Heart right ventricle (tissue), 16 donors: Measurements from ENCODE around the gene PRAMEF7. TPM values are rescaled to one million over a fixed set of nuclear protein-coding genes. Genes with fewer than 3 reads are reported as not detected.
"Not testable (repeated sequence)": the region's sequence is repeated elsewhere in the genome, so short reads cannot be mapped to it uniquely, and the experiment has no call there.

Experiments
- ATAC-seq, 8 donors: fragments of 200-7000 bp; cut with Tn5 transposase; one replicate each; pipeline ENCODE4 v1.9.1; 2020; ENCODE audit warnings: mild to moderate bottlenecking in 8 of 8, moderate library complexity in 8 of 8, moderate number of reproducible peaks in 1 of 8
- DNase-seq, 2 donors: peaks; one replicate each; pipeline ENCODE4 v3.0.0-alpha.2; 2020
- H3K27ac ChIP-seq, 10 donors: fragments of 200-600 bp; sonication (generic) in 2 of 10; one replicate each; pipeline versions ENCODE4 v1.5.0 to v1.8.0; 2020 to 2022; ENCODE audit warnings: mild to moderate bottlenecking in 3 of 10
- H3K27me3 ChIP-seq, 7 donors: fragments of 200-600 bp; one replicate each; pipeline ENCODE4 v1.8.0; 2021 to 2022; ENCODE audit warnings: mild to moderate bottlenecking in 2 of 7
- H3K36me3 ChIP-seq, 9 donors: fragments of 200-600 bp; sonication (generic) in 1 of 9; one replicate each; pipeline versions ENCODE4 v1.5.0 to v1.8.0; 2020 to 2022; ENCODE audit warnings: mild to moderate bottlenecking in 2 of 9
- H3K4me1 ChIP-seq, 9 donors: fragments of 200-600 bp; sonication (generic) in 1 of 9; one replicate each; pipeline versions ENCODE4 v1.5.0 to v1.8.0; 2020 to 2022; ENCODE audit warnings: mild to moderate bottlenecking in 4 of 9
- H3K4me3 ChIP-seq, 10 donors: fragments of 200-600 bp; sonication (generic) in 2 of 10; one replicate each; pipeline versions ENCODE4 v1.5.0 to v1.8.0; 2020 to 2022; ENCODE audit warnings: mild to moderate bottlenecking in 7 of 10, moderate library complexity in 2 of 10
- H3K9me3 ChIP-seq, 11 donors: fragments of 200-600 bp in 10 of 11; sonication (generic) in 2 of 11; one replicate each; pipeline versions ENCODE4 v1.5.0 to v1.8.0; 2013 to 2022; ENCODE audit warnings: mild to moderate bottlenecking in 2 of 11, control low read depth in 1 of 11, moderate library complexity in 1 of 11
- WGBS, 2 donors: extraction: QIAGEN DNeasy Blood & Tissue Kit; methylation state at CpG; one replicate each; pipeline ENCODE4 v1.1.7; 2013; ENCODE audit warnings: inconsistent platforms in 1 of 2; 5-methylcytosine and 5-hydroxymethylcytosine counted together
- intact Hi-C, 10 donors: fragments of 100-400 bp; cut with DNase I; formaldehyde crosslinking; loops; one replicate each; pipeline versions ENCODE4 v1.11.1 to v1.14.2; 2022
- long read RNA-seq, 3 donors: library from polyadenylated mRNA; unstranded; transcript quantifications; one replicate each; pipeline ENCODE4 v2.0.0, GENCODE V29; 2020 to 2021
- polyA plus RNA-seq, 2 donors: library from polyadenylated mRNA; stranded (reverse); fragments of 200-250 nt; gene quantifications; one replicate each; pipeline ENCODE4 v1.2.3, GENCODE V29; 2013
- total RNA-seq, 10 donors: library from RNA; stranded (reverse); fragmentation: NEBNext Ultra II Directional in 3 of 10; extraction: Animal tissue kit (Norgen Biotek cat#: 25700) in 3 of 10; gene quantifications; one replicate each; pipeline versions ENCODE4 v1.2.1 to v1.2.4, GENCODE V29; 2021 to 2023
- donor health status: Arrhythmogenic right ventricular cardiomyopathy.
- donor health status: ischemic (EF 13 %, LVEDD 7.1; RV severe dilation, severe dysfunction).
- donor health status: healthy with polysubstance abuse.
- donor health status: DM: no; HTN: yes; CAD: no.
- donor health status: DM: no; HTN: no; CAD: no.
- donor health status: ischemic (EF 25% LVEDD 6.9; RV normal size, moderate dysfunction).
- donor health status: ischemic (EF 25% LVEDD 5.7; RV mildly dilated, moderate dysfunction).
- donor health status: healthy.
- donor health status: DM: yes; HTN: yes; CAD: no.
- donor health status: Ischemic cardiomyopathy.
- donor health status: ischemic (EF 35%, LVEDD 5.7; RV mildly dilated, moderate dysfunction).
- donor health status: nonischemic (EF 11% LVEDD 7.7; RV severe dilation, severe dysfunction).
- donor health status: DM: yes; HTN: yes; CAD: no.
- donor health status: PGD.
- donor health status: ischemic (EF 29% LVEDD 5.4; RV normal size, mild dysfunction).
- donor health status: nonischemic (EF 23%, LVEDD 6.1; RV moderate dilation, normal function).

PRAMEF7 gene
- total RNA-seq (not detected), polyA plus RNA-seq (not detected)
- long read RNA-seq, donor 1: 0 reads
- long read RNA-seq, donor 2: 0 reads
- long read RNA-seq, donor 3: 0 reads

GRCh38 chr1:12916310-12916709 is at the start of gene PRAMEF7:
Gene PRAMEF7 (plus strand): TSS chr1:12916610. CDS start chr1:12917693, 1,083 bp downstream.
- intact Hi-C loops, H3K27me3 ChIP-seq, H3K4me3 ChIP-seq, ATAC-seq, H3K27ac ChIP-seq, H3K36me3 ChIP-seq, DNase-seq, H3K4me1 ChIP-seq, H3K9me3 ChIP-seq: not testable (repeated sequence)
- WGBS, 2 donors: no CpG with 5 or more reads among the region's 1 CpG

GRCh38 chr1:12878453-12878852 is 38.0 kb upstream of the PRAMEF7 start:
- H3K4me1 ChIP-seq, H3K36me3 ChIP-seq, H3K4me3 ChIP-seq, H3K27ac ChIP-seq, ATAC-seq, H3K9me3 ChIP-seq, H3K27me3 ChIP-seq, intact Hi-C loops, DNase-seq: not testable (repeated sequence)
- 80 to 89% methylated on average over 2 to 3 of the region's 4 CpGs for WGBS, 2 donors

- DNase-seq, H3K9me3 ChIP-seq, H3K27me3 ChIP-seq, H3K36me3 ChIP-seq, H3K4me3 ChIP-seq, H3K27ac ChIP-seq, H3K4me1 ChIP-seq, ATAC-seq, intact Hi-C loops: not testable (repeated sequence)
- 20 to 68% methylated on average over 1 to 3 of the region's 3 CpGs for WGBS, 2 donors
These were observed 30.3 kb upstream of the PRAMEF7 start, which contains the start of gene PRAMEF4 for GRCh38 chr1:12886101-12886500. Gene PRAMEF4 (minus strand): TSS chr1:12886201. CDS start chr1:12883394, 2,807 bp downstream.

GRCh38 chr1:12898170-12898569 is 18.2 kb upstream of the PRAMEF7 start, which contains the start of gene PRAMEF10:
Gene PRAMEF10 (minus strand): TSS chr1:12898270. CDS start chr1:12895847, 2,423 bp downstream.
- H3K4me3 ChIP-seq, ATAC-seq, H3K36me3 ChIP-seq, DNase-seq, H3K27ac ChIP-seq, H3K4me1 ChIP-seq, H3K9me3 ChIP-seq, H3K27me3 ChIP-seq, intact Hi-C loops: not testable (repeated sequence)
- 100% methylated on average over 1 of the region's 1 CpG; no CpG with 5 or more reads in 1 of the 2 donors for WGBS, 2 donors

- ATAC-seq, H3K27me3 ChIP-seq, H3K4me3 ChIP-seq, intact Hi-C loops, H3K9me3 ChIP-seq, H3K4me1 ChIP-seq, H3K36me3 ChIP-seq, DNase-seq, H3K27ac ChIP-seq: not testable (repeated sequence)
These were observed 17.2 kb upstream of the PRAMEF7 start for GRCh38 chr1:12899186-12899585.

- H3K27me3 ChIP-seq, H3K36me3 ChIP-seq, ATAC-seq, DNase-seq, H3K27ac ChIP-seq, intact Hi-C loops, H3K9me3 ChIP-seq, H3K4me3 ChIP-seq, H3K4me1 ChIP-seq: not testable (repeated sequence)
- WGBS, 2 donors: 71 to 75% methylated on average over 2 to 4 of the region's 5 CpGs
These were observed 12.4 kb upstream of the PRAMEF7 start for GRCh38 chr1:12903793-12904572.

GRCh38 chr1:12921749-12922148 is 5.3 kb downstream of the PRAMEF7 start:
- ATAC-seq: not testable (repeated sequence)

GRCh38 chr1:12924368-12924767 is 8.0 kb downstream of the PRAMEF7 start:
- H3K27ac ChIP-seq, DNase-seq, ATAC-seq, H3K4me3 ChIP-seq, intact Hi-C loops, H3K4me1 ChIP-seq, H3K36me3 ChIP-seq, H3K27me3 ChIP-seq, H3K9me3 ChIP-seq: not testable (repeated sequence)
- 12 to 49% methylated on average over 2 to 3 of the region's 5 CpGs for WGBS, 2 donors

More at GRCh38 chr1:12921749-12922148, 5.3 kb downstream of the PRAMEF7 start:
- intact Hi-C loops, H3K27me3 ChIP-seq, H3K4me3 ChIP-seq, H3K36me3 ChIP-seq, H3K4me1 ChIP-seq, H3K9me3 ChIP-seq, H3K27ac ChIP-seq, DNase-seq: not testable (repeated sequence)
- 44 to 73% methylated on average over 2 of the region's 2 CpGs for WGBS, 2 donors

- DNase-seq, H3K27me3 ChIP-seq, H3K4me1 ChIP-seq, ATAC-seq, intact Hi-C loops, H3K4me3 ChIP-seq, H3K27ac ChIP-seq, H3K36me3 ChIP-seq, H3K9me3 ChIP-seq: not testable (repeated sequence)
- WGBS, 2 donors: 81 to 90% methylated on average over 2 of the region's 4 CpGs
These were observed 31.1 kb downstream of the PRAMEF7 start, which contains the start of gene PRAMEF6 for GRCh38 chr1:12947480-12947879. Gene PRAMEF6 (minus strand): TSS chr1:12947580. CDS start chr1:12942518, 5,062 bp downstream.
